NCI-H1436 (cell line): ENCODE results near the gene ADAMTS2.

Source experiments
- DNase-seq: peaks from one replicate; lab custom pipeline; 2025; lab: John Stamatoyannopoulos, UW

ADAMTS2 gene

DNA sequence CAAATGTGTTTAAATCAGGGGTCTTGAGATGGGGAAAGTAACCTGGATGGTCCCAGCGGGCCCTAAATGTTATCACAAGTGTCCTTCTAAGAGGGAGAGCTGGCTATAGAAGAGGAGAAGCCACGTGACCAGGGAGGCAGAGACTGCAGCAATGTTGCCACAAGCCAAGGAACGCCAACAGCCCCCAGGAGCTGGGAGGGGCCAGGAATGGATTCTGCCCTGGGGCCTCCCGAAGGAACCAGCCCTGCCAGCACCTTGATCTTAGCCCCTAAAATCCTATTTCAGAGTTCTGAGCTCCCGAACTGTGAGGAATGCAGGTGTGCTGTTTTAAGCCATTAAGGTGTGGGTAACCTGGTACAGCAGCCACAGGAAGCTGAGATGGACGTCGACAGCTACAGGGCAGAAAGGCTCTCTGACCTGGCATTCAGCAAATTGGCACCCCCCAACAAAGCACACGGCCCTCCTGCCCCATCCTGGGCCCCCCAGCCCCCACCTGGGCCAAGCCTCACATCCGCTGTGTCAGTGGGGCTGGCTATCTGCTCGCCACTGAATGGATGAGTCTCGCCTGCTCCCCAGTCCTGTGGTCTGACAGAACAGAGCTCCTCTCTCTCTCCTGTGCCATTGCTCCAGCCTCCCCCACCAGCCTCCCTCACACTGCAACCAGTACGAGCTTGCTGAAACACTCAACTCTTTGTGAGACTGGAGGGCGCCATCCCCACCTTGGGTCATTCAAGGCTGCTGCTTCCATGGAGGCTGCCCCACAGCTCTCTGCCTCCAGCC is 78.8 kb downstream of the ADAMTS2 start:
- no peak for DNase-seq

DNA sequence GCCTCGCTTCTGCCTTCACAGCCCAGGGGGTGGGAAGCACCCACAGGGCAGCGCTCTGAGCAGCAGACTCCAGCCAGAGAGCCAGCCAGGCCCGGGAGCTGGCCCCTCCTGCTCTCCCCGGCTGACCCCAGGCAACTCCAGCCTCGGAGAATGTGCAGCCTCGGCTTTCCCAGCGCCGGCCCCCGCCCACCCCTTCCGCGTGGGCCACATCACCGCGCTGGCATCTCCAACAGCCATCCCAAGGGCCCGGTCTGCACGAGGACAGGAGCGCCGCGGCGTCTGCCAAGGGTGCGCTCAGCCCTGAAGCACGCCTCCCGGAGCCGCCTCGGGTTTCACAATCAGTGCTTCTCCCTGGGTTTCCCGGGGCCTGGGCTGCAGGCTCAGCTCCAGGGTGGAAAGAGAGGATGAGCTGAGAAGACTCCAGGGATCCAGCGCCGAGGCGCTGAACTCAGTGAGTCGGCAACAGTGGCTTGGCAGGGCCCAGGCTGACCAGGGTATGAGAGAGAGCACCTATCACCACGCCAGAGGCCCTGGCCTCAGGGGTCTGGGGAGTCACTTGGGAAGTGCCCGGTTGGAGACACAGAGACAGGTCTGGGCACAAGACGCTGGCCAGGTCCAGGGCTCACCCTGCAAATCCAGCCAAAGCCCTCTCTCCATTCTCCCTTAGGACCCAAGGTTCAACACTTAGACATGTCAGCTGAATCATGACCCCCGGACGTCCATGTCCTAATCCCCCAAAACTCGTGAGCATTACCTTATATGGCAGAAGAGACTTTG is 79.6 kb downstream of the ADAMTS2 start:
- DNase-seq = no peak

GRCh38 chr5:179264783-179265513 is 80.3 kb downstream of the ADAMTS2 start:
- DNase-seq = no peak

GRCh38 chr5:179264053-179264782 is 81.0 kb downstream of the ADAMTS2 start:
- DNase-seq = no peak

- DNase-seq = no peak
Measured at GRCh38 chr5:179263391-179264052, 81.7 kb downstream of the ADAMTS2 start.

- no peak for DNase-seq
Measured at GRCh38 chr5:179262126-179262920, 82.9 kb downstream of the ADAMTS2 start.

DNA sequence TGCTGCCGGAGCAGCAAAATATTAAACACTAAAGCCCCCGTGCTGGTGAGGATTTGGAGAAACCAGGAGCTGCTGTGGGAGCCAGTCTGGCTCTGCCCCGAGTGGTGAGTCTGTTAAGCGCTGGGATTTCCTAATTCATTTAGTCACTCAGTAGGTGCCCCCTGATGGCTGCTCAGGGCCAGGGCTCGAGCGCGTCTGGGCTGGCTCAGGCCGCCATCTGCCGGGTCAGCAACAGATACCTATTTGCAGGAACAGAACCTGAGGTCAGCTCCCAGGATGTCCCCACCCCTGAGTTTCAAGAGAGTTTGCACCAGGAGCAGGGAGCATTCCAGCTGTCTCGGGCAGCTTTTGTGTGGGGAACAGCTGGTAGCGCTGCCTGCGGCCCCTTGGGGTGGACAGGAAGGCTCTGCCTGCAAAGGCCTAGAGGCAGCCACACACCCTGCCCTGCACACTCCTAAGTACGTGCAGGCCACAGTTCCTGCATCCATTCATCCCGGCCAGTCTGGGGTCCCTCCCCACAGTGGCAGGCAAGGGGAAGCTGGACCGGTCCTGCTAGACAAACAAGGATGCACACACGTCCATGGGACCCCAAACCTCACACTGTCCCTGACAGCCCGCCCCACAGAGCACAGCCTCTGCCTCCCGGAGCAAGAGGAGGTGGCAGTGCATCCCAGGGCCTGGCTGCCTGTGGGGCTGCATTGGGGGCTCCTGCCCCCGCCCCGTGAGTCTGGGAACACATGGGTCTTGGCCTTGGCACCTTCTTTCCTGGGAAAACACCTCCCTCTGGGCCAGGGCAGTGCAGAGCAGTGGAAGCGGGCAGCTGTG is 83.7 kb downstream of the ADAMTS2 start:
- DNase-seq = no peak

DNA sequence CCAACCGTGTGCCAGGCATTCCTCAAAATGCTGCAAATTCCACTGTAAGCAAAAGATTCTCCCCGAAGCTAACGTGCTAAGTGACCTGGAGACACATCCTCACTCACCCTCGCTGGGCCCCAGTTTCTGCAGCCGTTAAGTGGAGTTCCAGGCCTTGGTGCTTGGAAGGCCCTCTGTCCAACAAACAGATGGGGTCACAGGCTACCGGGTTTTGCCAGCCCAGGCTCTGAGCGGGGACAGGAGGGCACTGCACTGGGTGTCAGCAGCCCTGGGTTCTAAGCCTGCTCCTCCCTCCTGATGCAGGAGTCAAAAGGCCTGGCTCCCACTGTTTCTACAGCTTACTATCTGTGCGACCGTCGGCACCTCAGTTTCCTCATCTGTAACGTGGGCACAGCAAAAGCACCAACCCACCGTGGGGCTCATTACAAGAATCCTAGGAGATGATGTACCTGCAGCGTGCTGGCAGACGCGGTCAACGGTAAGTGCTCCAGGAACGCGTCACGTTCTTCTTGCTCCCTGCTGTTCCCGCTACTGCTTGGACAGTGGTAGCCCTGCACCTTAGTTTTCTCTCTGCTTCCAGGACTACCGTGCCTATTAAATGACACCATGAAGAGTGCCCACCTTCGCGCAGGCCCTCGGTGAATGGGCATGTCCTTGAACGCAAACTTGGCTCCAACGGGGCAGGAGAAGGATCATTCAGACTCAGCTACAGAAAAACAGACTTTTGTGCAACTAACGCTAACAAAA is 84.8 kb downstream of the ADAMTS2 start:
- no peak for DNase-seq

- no peak for DNase-seq
Measured at GRCh38 chr5:179259731-179260323, 85.4 kb downstream of the ADAMTS2 start.

DNA sequence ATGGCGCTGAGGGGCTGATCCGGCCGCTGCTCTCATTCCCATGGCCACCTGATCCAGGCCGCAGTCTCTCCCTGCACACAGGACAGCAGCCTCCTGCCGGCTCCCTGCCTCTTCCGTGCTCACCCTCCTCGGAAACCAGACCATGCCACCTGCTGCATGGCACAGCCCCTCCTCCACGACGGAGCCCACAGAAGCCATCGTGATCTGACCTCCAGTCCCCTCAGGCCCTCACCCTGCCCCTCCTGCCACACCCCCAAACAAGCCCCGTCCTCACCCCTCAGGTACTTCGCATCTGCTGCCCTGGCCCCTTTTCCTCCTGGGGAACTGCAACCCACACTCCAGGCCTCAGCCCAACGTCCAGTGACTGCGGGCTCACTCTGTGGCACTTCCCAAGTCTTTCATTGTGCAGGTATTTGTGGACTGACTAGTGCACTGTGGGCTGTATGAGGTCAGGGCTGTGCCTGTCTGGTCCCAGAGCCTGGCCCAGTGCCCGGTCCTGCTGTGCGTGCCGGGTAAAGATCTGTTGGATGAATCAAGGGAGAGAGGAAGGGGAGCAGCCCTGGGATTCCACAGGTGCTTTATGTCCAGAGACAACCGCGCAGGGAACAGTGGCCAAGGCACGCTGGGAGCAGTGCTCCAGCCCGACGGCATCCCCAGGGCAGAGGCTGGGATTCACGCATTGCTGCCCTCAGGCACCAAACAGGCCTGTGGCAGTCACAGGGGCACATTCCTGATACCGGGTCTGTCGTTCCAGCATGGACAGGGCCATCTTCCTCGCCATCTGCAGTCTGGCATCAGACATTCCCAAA is 86.1 kb downstream of the ADAMTS2 start:
- no peak for DNase-seq

DNA sequence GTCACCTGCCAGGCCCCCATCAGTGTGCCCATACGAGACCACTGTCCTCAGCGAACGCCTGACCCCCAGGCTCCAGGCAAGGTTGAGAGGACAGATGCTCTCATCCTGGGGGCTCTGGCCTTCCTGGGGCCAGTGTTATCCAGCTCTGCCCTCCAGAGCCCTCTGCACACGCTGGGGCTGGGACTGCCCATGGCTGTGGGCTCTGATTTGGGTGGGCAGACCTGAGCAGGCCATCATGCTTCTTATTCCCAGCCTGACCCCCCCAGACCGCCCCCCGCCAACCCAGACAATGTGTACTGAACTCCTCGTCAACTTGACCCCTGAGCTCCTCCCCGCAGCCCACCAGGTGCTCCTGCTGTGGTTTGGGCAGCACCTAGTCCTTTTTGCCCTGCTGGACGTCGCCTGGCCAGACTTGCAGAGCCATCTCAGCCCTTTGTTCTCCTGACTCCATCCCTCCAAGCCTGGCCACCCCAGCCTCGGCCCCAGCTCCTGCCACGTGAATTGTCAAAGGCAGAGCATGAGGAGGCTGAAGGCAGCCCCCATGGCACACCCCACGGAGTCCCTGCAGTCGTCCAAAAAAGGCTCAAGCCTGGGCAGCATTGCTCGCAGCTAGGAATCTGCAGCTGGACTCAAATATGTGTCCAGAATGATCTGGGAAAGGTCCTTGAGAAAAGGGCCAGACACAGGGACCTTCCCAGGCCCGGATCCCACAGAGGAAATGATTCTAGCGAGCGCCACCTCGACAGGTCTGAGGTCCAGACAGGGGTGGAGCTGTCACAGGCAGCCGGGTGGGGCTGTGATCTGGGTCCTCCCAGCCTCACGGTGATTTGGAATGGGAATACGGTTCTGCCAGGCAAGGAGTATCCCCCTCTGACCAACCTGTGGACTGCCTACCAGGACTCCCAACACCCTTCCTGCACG is 87.0 kb downstream of the ADAMTS2 start:
- no peak for DNase-seq

DNA sequence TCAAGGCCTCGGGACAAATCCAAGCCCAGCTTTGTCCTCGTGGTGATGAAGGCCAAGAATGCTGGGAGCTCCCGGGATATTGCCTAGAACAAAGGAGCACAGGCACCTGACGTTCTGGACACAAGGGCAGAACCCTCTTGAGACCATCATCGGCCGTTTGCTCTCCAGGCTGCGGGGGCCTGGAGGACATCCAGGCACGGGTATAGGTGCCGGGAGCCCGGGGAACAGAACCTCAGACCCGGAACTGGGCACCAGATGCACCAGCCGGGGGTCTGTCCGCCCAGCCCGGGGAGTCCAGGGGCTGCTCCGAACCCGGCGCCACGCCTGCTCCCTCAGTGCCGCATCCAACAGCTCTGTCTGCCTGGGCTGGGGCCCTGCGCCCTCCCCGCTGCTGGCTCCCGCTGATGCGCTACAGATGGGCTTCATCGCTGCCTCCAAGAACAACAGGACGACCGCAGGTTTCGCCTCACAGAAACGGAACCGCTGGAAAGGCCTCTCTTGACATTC is 88.0 kb downstream of the ADAMTS2 start:
- no peak for DNase-seq

DNA sequence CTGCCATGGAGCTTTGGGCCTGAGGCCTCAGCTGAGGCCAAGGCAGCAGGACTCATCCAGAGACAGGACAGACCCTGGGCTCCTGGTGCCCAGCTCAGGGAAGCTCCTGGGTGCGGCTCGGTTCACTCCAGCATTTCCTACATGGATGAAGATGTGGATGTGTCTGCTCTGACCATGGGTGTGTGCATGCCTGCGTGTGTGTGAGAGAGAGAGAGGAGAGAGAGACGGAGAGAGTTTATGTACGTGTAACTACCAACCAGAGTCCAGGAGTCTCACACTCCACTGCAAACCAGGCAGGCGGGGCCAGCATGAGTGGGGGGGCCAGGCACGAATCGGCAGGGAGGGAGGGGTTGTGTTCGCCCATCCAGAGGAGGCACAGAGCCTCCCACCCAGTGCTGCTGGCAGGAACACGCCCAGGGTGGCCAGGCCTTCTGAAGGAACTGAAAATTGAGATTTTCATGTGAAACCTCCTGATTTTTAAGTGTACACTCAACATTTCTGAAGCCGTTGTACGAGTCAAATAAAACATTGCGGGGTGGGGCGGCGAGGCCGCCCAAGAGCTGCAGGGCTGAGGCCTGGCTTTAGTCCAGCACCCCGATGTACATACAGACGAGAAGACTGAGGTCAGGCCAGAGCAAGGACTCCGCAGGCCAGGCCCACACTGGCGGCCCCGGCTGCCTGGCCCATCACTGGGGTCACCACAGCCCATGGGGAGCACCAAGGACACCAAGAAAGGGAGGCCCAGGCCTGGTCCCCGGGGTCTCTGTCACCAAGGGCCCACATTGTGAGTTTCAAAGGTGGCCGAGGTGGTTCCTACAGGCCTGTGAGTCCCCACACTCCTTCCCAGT is 88.7 kb downstream of the ADAMTS2 start:
- no peak for DNase-seq

GRCh38 chr5:179255527-179256327 is 89.5 kb downstream of the ADAMTS2 start:
- no peak for DNase-seq
